MM.1S (cell line): ENCODE results near the gene NME7.

ENCODE experiments used
- DNase-seq: peaks from one replicate; pipeline ENCODE4 v3.0.0-alpha.2; 2015
- H2AFZ ChIP-seq: fragments of 300-600 bp; sonication (generic); 2 replicates; pipeline ENCODE4 v1.6.0; 2016; ENCODE audit warnings: antibody characterized with exemption, low read length
- H3F3A ChIP-seq: fragments of 300-600 bp; sonication (generic); 2 replicates; pipeline ENCODE4 v1.6.1; 2016; ENCODE audit warnings: mild to moderate bottlenecking, antibody characterized with exemption, low read length, moderate library complexity, mixed read lengths; ENCODE audit not compliant: insufficient read depth
- H3K27ac ChIP-seq: fragments of 300-600 bp; sonication (generic); 2 replicates; pipeline ENCODE4 v1.5.1; 2016; ENCODE audit warnings: mild to moderate bottlenecking, low read length
- H3K27me3 ChIP-seq: fragments of 300-600 bp; sonication (generic); replicated peaks from 2 replicates; pipeline ENCODE4 v1.6.0; 2016; ENCODE audit warnings: low read length; ENCODE audit not compliant: insufficient read depth
- H3K36me3 ChIP-seq: fragments of 300-600 bp; sonication (generic); replicated peaks from 2 replicates; pipeline ENCODE4 v1.6.1; 2016; ENCODE audit warnings: mild to moderate bottlenecking, low read length, mixed read lengths; ENCODE audit not compliant: insufficient read depth
- H3K4me1 ChIP-seq: fragments of 300-600 bp; sonication (generic); 2 replicates; pipeline ENCODE4 v1.6.1; 2016; ENCODE audit warnings: low read length, mixed read lengths
- H3K4me2 ChIP-seq: fragments of 300-600 bp; sonication (generic); 2 replicates; pipeline ENCODE4 v1.6.0; 2016; ENCODE audit warnings: low read depth, low read length
- H3K4me3 ChIP-seq: fragments of 300-600 bp; sonication (generic); 2 replicates; pipeline ENCODE4 v1.5.1; 2016; ENCODE audit warnings: low read length, mixed read lengths
- H3K79me2 ChIP-seq: fragments of 300-600 bp; sonication (generic); 2 replicates; pipeline ENCODE4 v1.6.1; 2016; ENCODE audit warnings: mixed run types, low read length, mixed read lengths
- H3K9ac ChIP-seq: fragments of 300-600 bp; sonication (generic); 2 replicates; pipeline ENCODE4 v1.6.1; 2016; ENCODE audit warnings: low read length, mixed read lengths
- H3K9me2 ChIP-seq: fragments of 300-600 bp; sonication (generic); replicated peaks from 2 replicates; pipeline ENCODE4 v1.6.1; 2016; ENCODE audit warnings: mild to moderate bottlenecking, low read length, mixed read lengths; ENCODE audit not compliant: insufficient read depth
- H3K9me3 ChIP-seq: fragments of 300-600 bp; sonication (generic); replicated peaks from 2 replicates; pipeline ENCODE4 v1.6.1; 2016; ENCODE audit warnings: mild to moderate bottlenecking, low read length, mixed read lengths; ENCODE audit not compliant: insufficient read depth
- H4K20me1 ChIP-seq: fragments of 300-600 bp; sonication (generic); 2 replicates; pipeline ENCODE4 v1.6.1; 2016; ENCODE audit warnings: mild to moderate bottlenecking, low read length, moderate library complexity, mixed read lengths; ENCODE audit not compliant: insufficient read depth
- EZH2 ChIP-seq: fragments of 300-600 bp; sonication (generic); optimal IDR thresholded peaks from 2 replicates; pipeline ENCODE3; 2017; ENCODE audit warnings: low read depth, mild to moderate bottlenecking, antibody characterized with exemption, low read length, mixed read lengths
- EZH2phosphoT487 ChIP-seq: fragments of 300-600 bp; sonication (generic); IDR thresholded peaks from 2 replicates; pipeline ENCODE4 v1.6.1; 2018; ENCODE audit warnings: antibody characterized with exemption, low read length
- TF ChIP-seq, protein P1 (sequence below): fragments of 300-600 bp; sonication (generic); IDR thresholded peaks from 2 replicates; pipeline ENCODE4 v1.5.1; 2016; ENCODE audit warnings: antibody characterized with exemption, low read length, mixed read lengths

NME7 gene

DNA sequence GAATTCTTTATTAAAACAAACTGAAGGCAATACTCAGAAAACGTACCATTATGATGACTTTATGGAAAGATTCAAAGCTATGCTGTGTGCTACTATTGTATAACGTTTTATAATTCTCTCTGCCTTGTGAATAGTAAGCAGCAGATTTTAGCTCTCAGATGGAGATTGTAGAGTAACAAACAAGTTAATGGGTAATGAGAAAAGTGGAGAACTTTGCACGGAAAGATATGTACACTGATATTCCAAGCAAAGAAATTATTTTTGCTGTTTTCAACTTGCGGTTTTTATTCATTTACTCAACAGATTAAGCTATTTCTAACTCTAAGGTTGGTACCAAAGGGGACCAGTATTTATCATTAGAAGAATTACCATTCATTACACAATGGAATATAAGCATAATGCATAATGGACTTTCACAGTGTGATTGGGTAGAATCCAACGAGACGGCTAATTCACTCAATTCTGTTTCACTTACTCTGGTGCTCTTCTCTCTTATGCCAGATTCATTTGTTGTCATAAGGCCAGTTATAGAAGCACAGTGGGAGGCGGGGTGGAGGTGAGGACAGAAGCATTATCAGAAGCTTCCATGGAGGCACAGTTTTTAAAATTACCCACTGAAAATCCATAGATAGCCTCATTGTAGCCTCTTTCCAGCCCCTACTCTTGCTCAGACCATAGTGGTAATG is 222.5 kb downstream of the NME7 start:
- Histone ChIP-seq H3K9me3 (no peaks in the 10 kb centered on the region), H3K4me2 (no peak overlapping the region), H4K20me1 (no peaks in the 10 kb centered on the region), H3K9ac (no peak overlapping the region), H3K27me3 (no peaks in the 10 kb centered on the region), H3K4me1 (no peaks in the 10 kb centered on the region), H3F3A (no peaks in the 10 kb centered on the region), H2AFZ (no peak overlapping the region), H3K9me2 (no peaks in the 10 kb centered on the region), H3K27ac (no peak overlapping the region), H3K4me3 (no peak overlapping the region), H3K36me3 (no peaks in the 10 kb centered on the region), H3K79me2 (no peaks in the 10 kb centered on the region)
- TF ChIP-seq, protein P1, sequence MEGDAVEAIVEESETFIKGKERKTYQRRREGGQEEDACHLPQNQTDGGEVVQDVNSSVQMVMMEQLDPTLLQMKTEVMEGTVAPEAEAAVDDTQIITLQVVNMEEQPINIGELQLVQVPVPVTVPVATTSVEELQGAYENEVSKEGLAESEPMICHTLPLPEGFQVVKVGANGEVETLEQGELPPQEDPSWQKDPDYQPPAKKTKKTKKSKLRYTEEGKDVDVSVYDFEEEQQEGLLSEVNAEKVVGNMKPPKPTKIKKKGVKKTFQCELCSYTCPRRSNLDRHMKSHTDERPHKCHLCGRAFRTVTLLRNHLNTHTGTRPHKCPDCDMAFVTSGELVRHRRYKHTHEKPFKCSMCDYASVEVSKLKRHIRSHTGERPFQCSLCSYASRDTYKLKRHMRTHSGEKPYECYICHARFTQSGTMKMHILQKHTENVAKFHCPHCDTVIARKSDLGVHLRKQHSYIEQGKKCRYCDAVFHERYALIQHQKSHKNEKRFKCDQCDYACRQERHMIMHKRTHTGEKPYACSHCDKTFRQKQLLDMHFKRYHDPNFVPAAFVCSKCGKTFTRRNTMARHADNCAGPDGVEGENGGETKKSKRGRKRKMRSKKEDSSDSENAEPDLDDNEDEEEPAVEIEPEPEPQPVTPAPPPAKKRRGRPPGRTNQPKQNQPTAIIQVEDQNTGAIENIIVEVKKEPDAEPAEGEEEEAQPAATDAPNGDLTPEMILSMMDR, result no peak
- TF ChIP-seq EZH2, result no peak
- TF ChIP-seq EZH2phosphoT487, result no peak
- no peak for DNase-seq

- H3K9me2 ChIP-seq, result no peaks in the 10 kb centered on the region
Measured at GRCh38 chr1:169143984-169144383, 223.6 kb downstream of the NME7 start.

DNA sequence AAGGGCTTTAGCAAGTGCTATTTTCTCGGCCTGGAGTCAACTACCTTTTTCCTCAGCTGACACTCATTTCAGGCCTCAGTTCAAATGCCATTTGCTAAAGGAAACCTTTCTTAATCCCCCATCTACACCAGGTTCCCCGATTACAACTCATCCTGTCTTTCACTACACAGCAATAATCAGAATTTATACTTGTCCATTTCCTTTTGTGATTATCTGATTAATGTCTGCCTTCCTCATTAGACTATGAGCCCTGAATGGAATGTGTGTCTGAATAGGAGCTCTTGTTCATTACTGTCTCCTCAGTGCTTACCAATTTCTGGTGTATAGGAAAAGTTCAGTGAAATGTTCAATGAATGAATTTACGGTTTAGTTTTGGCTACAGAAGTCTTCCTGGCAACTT is 224.3 kb downstream of the NME7 start:
- Histone ChIP-seq H3K9me2 (no peaks in the 10 kb centered on the region), H3K36me3 (no peaks in the 10 kb centered on the region), H3K4me2 (no peak overlapping the region), H2AFZ (no peak overlapping the region), H3F3A (no peaks in the 10 kb centered on the region), H3K79me2 (no peaks in the 10 kb centered on the region), H3K9me3 (no peaks in the 10 kb centered on the region), H3K4me1 (no peaks in the 10 kb centered on the region), H3K27ac (no peak overlapping the region), H3K4me3 (no peak overlapping the region), H4K20me1 (no peaks in the 10 kb centered on the region), H3K27me3 (no peaks in the 10 kb centered on the region), H3K9ac (no peak overlapping the region)
- DNase-seq, result no peak
- TF ChIP-seq, protein P1, result no peak
- TF ChIP-seq EZH2phosphoT487, result no peak
- no peak for TF ChIP-seq EZH2

More at GRCh38 chr1:169143984-169144383, 223.6 kb downstream of the NME7 start:
- H3K9ac ChIP-seq, result no peak overlapping the region
- TF ChIP-seq, protein P1, result no peak
- TF ChIP-seq EZH2phosphoT487, result no peak
- no peak for TF ChIP-seq EZH2
- no peaks in the 10 kb centered on the region for H3K4me1 ChIP-seq
- no peak for DNase-seq
- H3K36me3 ChIP-seq, result no peaks in the 10 kb centered on the region
- no peaks in the 10 kb centered on the region for H4K20me1 ChIP-seq
- no peaks in the 10 kb centered on the region for H3K9me3 ChIP-seq
- H3K79me2 ChIP-seq, result no peaks in the 10 kb centered on the region
- H3F3A ChIP-seq, result no peaks in the 10 kb centered on the region
- no peak overlapping the region for H3K4me3 ChIP-seq
- H3K4me2 ChIP-seq, result no peak overlapping the region
- H3K27ac ChIP-seq, result no peak overlapping the region
- no peak overlapping the region for H2AFZ ChIP-seq
- H3K27me3 ChIP-seq, result no peaks in the 10 kb centered on the region
